Stimulated activated CD4-positive, alpha-beta T cell treated with anti-CD3 and anti-CD28 coated beads, Interleukin-1b, Interleukin-23, amount 100 ng/mL, for 48 hours (primary cell): ENCODE data around the gene PTPRD.

Experiments
- DNase-seq: peaks from one replicate; pipeline ENCODE4 v3.0.0-alpha.2; 2020

PTPRD gene

GRCh38 chr9:9730174-9730573 is 882.6 kb downstream of the PTPRD start:
- DNase-seq = no peak

- no peak for DNase-seq
Observed at GRCh38 chr9:9729082-9729481, 883.7 kb downstream of the PTPRD start.

- DNase-seq = no peak
Observed at GRCh38 chr9:9719373-9720112, 893.3 kb downstream of the PTPRD start.

GRCh38 chr9:9718691-9719090 is 894.1 kb downstream of the PTPRD start:
- DNase-seq = no peak

- no peak for DNase-seq
Observed at GRCh38 chr9:9679433-9679832, 933.4 kb downstream of the PTPRD start.

GRCh38 chr9:9674461-9674860 is 938.3 kb downstream of the PTPRD start:
- no peak for DNase-seq

- DNase-seq = no peak
Observed at GRCh38 chr9:9670454-9670853, 942.3 kb downstream of the PTPRD start.

GRCh38 chr9:9645006-9645405 is 967.8 kb downstream of the PTPRD start:
- DNase-seq = no peak

- DNase-seq = no peak
Observed at GRCh38 chr9:9631284-9631683, 981.5 kb downstream of the PTPRD start.

GRCh38 chr9:9625248-9625647 is 987.6 kb downstream of the PTPRD start:
- DNase-seq = no peak

- no peak for DNase-seq
Observed at GRCh38 chr9:9623506-9623905, 989.3 kb downstream of the PTPRD start.

GRCh38 chr9:9621355-9621940 is 991.4 kb downstream of the PTPRD start:
- no peak for DNase-seq

- no peak for DNase-seq
Observed at GRCh38 chr9:9620736-9621135, 992.1 kb downstream of the PTPRD start.

- DNase-seq = no peak
Observed at GRCh38 chr9:9615086-9615485, 997.7 kb downstream of the PTPRD start.

- no peak for DNase-seq
Observed at GRCh38 chr9:9614607-9615006, 998.2 kb downstream of the PTPRD start.

GRCh38 chr9:9612755-9613154 is 1000.0 kb downstream of the PTPRD start:
- DNase-seq = no peak

- DNase-seq = no peak
Observed at GRCh38 chr9:9612270-9612669, 1000.5 kb downstream of the PTPRD start.

- no peak for DNase-seq
Observed at GRCh38 chr9:9605681-9606080, 1007.1 kb downstream of the PTPRD start.

GRCh38 chr9:9603345-9603744 is 1009.5 kb downstream of the PTPRD start:
- DNase-seq = no peak

GRCh38 chr9:9598723-9599122 is 1014.1 kb downstream of the PTPRD start:
- DNase-seq = no peak

- no peak for DNase-seq
Observed at GRCh38 chr9:9592104-9592503, 1020.7 kb downstream of the PTPRD start.

- DNase-seq = no peak
Observed at GRCh38 chr9:9585920-9586319, 1026.9 kb downstream of the PTPRD start.

GRCh38 chr9:9574080-9574479 is 1038.7 kb downstream of the PTPRD start:
- no peak for DNase-seq

- DNase-seq = no peak
Observed at GRCh38 chr9:9565700-9566099, 1047.1 kb downstream of the PTPRD start.

GRCh38 chr9:9563817-9564216 is 1049.0 kb downstream of the PTPRD start:
- no peak for DNase-seq
